HepG2 (cell line): ENCODE results near the gene SLC6A12. TPM values are rescaled to one million over a fixed set of nuclear protein-coding genes. Genes with fewer than 3 reads are reported as not detected.

Experiments used
- ATAC-seq: fragments of 200-7000 bp; cut with Tn5 transposase; 3 replicates; pipeline ENCODE4 v1.9.1; 2020; ENCODE audit warnings: mild to moderate bottlenecking, moderate library complexity
- BruUV-seq: library from RNA; stranded (reverse); fragments of 400-500 nt; replicated peaks from 2 replicates; lab custom pipeline; 2021; lab: Mats Ljungman, UMichigan
- CTCF ChIA-PET: fragments of 300-600 bp; formaldehyde crosslinking; extraction: SDS; loops from one replicate; lab custom pipeline; 2021; ENCODE audit warnings: low total read pairs, inconsistent platforms, low intra/inter-chr PET ratio; lab: Yijun Ruan, JAX
- POLR2A ChIA-PET: fragments of 350-600 bp; sonication (Branson Sonifier 250); formaldehyde crosslinking; loops from one replicate; lab custom pipeline; 2020; ENCODE audit warnings: antibody characterized with exemption, inconsistent platforms; lab: Yijun Ruan, JAX
- DNase-seq: peaks from one replicate; pipeline ENCODE4 v3.0.0-alpha.2; 2015; ENCODE audit warnings: low spot score
- FAIRE-seq: peaks from 3 replicates; lab custom pipeline; 2011; peaks lifted over from hg19 to GRCh38; lab: Jason Lieb, UNC
- H2AFZ ChIP-seq: one replicate; pipeline ENCODE4 v1.6.1; 2011; ENCODE audit warnings: low read length, inconsistent platforms
- H3K27ac ChIP-seq: fragments of 300-600 bp; 3 replicates; pipeline ENCODE4 v1.8.0; 2011; ENCODE audit warnings: mixed run types, mild to moderate bottlenecking, mixed read lengths, low read length, inconsistent platforms; ENCODE audit not compliant: insufficient read depth; ENCODE audit errors: extremely low read length
- H3K27me3 ChIP-seq, 2 experiments: fragments of 200-600 bp in 1 of 2; 2 replicates in 1 of 2; 3 replicates in 1 of 2; pipeline versions ENCODE4 v1.6.0 to v1.8.0; 2011; ENCODE audit warnings: low read length in 2 of 2, mild to moderate bottlenecking in 2 of 2, moderate library complexity in 2 of 2, inconsistent platforms in 1 of 2; ENCODE audit not compliant: insufficient read depth in 2 of 2, control insufficient read depth in 1 of 2
- H3K36me3 ChIP-seq, 2 experiments: fragments of 200-600 bp in 1 of 2; replicated peaks in 1 of 2; 2 replicates in 1 of 2; 3 replicates in 1 of 2; pipeline versions ENCODE4 v1.5.1 to v1.8.0; 2011; ENCODE audit warnings: low read length in 2 of 2, inconsistent platforms in 1 of 2; ENCODE audit not compliant: insufficient read depth in 2 of 2, control insufficient read depth in 1 of 2
- H3K4me1 ChIP-seq: 2 replicates; pipeline ENCODE4 v1.5.1; 2012; ENCODE audit warnings: low read length, inconsistent platforms; ENCODE audit not compliant: insufficient read depth
- H3K4me2 ChIP-seq: 2 replicates; pipeline ENCODE4 v1.6.0; 2011; ENCODE audit warnings: low read depth, low read length, inconsistent platforms
- H3K4me3 ChIP-seq, 3 experiments: fragments of 200-600 bp in 1 of 3; sonication (generic), shearing (Covaris generic) in 1 of 3; replicated peaks in 1 of 3; 2 replicates each; pipeline ENCODE4 v1.5.1; 2011 to 2016; ENCODE audit warnings: low read length in 3 of 3, inconsistent platforms in 2 of 3, low read depth in 2 of 3, mild to moderate bottlenecking in 2 of 3, control low read depth in 1 of 3, mixed read lengths in 1 of 3; ENCODE audit not compliant: insufficient read depth in 1 of 3
- H3K79me2 ChIP-seq: one replicate; pipeline ENCODE4 v1.6.1; 2011; ENCODE audit warnings: low read length, inconsistent platforms; ENCODE audit not compliant: insufficient read depth
- H3K9ac ChIP-seq: 2 replicates; pipeline ENCODE4 v1.6.0; 2011; ENCODE audit warnings: mild to moderate bottlenecking, low read depth, low read length, inconsistent platforms; ENCODE audit not compliant: insufficient read depth
- H3K9me3 ChIP-seq: 2 replicates; pipeline ENCODE4 v1.5.1; 2012; ENCODE audit warnings: mild to moderate bottlenecking, low read length
- H4K20me1 ChIP-seq: 2 replicates; pipeline ENCODE4 v1.6.0; 2011; ENCODE audit warnings: inconsistent platforms, mild to moderate bottlenecking, low read length, moderate library complexity; ENCODE audit not compliant: insufficient read depth
- ATF1 ChIP-seq: IDR thresholded peaks from 2 replicates; pipeline ENCODE4 v1.6.1; 2016; ENCODE audit warnings: mild to moderate bottlenecking, control low read depth
- ATF7 ChIP-seq, 2 experiments: fragments of 450-650 bp in 1 of 2; sonication (generic) in 1 of 2; formaldehyde crosslinking in 1 of 2; IDR thresholded peaks; 2 replicates each; pipeline versions ENCODE4 v1.4.0 to v1.6.1; 2016 to 2020; ENCODE audit warnings: antibody characterized with exemption in 1 of 2, mild to moderate bottlenecking in 1 of 2, missing genetic modification reagents in 1 of 2
- FOSL1 ChIP-seq: sonication (generic); formaldehyde crosslinking; IDR thresholded peaks from 2 replicates; pipeline ENCODE4 v1.9.0; 2021; ENCODE audit warnings: missing genetic modification reagents, borderline replicate concordance
- KDM3A ChIP-seq: IDR thresholded peaks from 2 replicates; pipeline ENCODE4 v1.6.1; 2018; ENCODE audit warnings: low read depth, missing compliant biosample characterization
- MAFG ChIP-seq: sonication (generic); formaldehyde crosslinking; IDR thresholded peaks from 2 replicates; pipeline ENCODE4 v1.5.1; 2020; ENCODE audit warnings: mild to moderate bottlenecking, missing genetic modification reagents
- PHF21A ChIP-seq: sonication (generic); formaldehyde crosslinking; IDR thresholded peaks from 2 replicates; pipeline ENCODE4 v1.5.0; 2020; ENCODE audit warnings: mild to moderate bottlenecking, missing genetic modification reagents
- ZKSCAN1 ChIP-seq: fragments of 150-350 bp; IDR thresholded peaks from 2 replicates; pipeline ENCODE4 v1.6.1; 2014; ENCODE audit warnings: low read length
- WGBS: methylation state at CpG from one replicate; pipeline ENCODE4 v1.1.6; 2017; ENCODE audit warnings: low lambda C conversion rate; 5-methylcytosine and 5-hydroxymethylcytosine counted together
- in situ Hi-C: cut with HindIII; loops from 2 replicates; pipeline ENCODE4 v1.10.0; 2017; ENCODE audit warnings: low pct_unique_long_range_greater_than_20kb; ENCODE audit not compliant: extremely low pct_ligation_motif_present
- intact Hi-C: fragments of 100-400 bp; cut with micrococcal nuclease; formaldehyde crosslinking; loops from one replicate; pipeline ENCODE4 v1.10.0; 2022; ENCODE audit not compliant: unreplicated experiment
- polyA plus RNA-seq, 8 experiments: library from polyadenylated mRNA; depleted of rRNA in 3 of 8; stranded (reverse) in 7 of 8; unstranded in 1 of 8; fragments of >200 nt; fragmentation: Illumina TruSeq in 4 of 8; extraction: Trizol in 4 of 8; gene quantifications; 2 replicates each; pipeline versions ENCODE4 v1.2.1 to v1.2.3, GENCODE V29; 2011 to 2016; ENCODE audit warnings: low read depth in 4 of 8, missing spikeins in 1 of 8, mixed read lengths in 1 of 8; ENCODE audit not compliant: insufficient read depth in 1 of 8
- total RNA-seq, 5 experiments: library from RNA; depleted of rRNA; stranded (reverse); fragments of >200 nt; fragmentation: Illumina TruSeq; extraction: Trizol; gene quantifications; 2 replicates each; pipeline ENCODE4 v1.2.3, GENCODE V29; 2016; ENCODE audit warnings: low read depth in 1 of 5
- TF ChIP-seq, protein P1 (sequence below): IDR thresholded peaks from 2 replicates; pipeline ENCODE4 v1.6.1; 2016; ENCODE audit warnings: missing biosample characterization, missing genetic modification reagents, low read depth
- TF ChIP-seq, protein P2 (sequence below): sonication (generic); formaldehyde crosslinking; IDR thresholded peaks from 2 replicates; pipeline ENCODE4 v1.4.0; 2020; ENCODE audit warnings: missing genetic modification reagents
- TF ChIP-seq, protein P3 (sequence below): sonication (generic); formaldehyde crosslinking; IDR thresholded peaks from 2 replicates; pipeline ENCODE4; 2020; ENCODE audit warnings: missing genetic modification reagents, mild to moderate bottlenecking, borderline replicate concordance
- TF ChIP-seq, protein P4 (sequence below): sonication (generic); formaldehyde crosslinking; IDR thresholded peaks from 2 replicates; pipeline ENCODE4 v1.4.0; 2020; ENCODE audit warnings: missing genetic modification reagents, borderline replicate concordance

SLC6A12 gene
- total and polyA plus RNA-seq, 2 of the 13 experiments (the other 11 are each of a cell fraction or from before 2014, with no cell fraction given) = 3.7 to 18.8 TPM

DNA sequence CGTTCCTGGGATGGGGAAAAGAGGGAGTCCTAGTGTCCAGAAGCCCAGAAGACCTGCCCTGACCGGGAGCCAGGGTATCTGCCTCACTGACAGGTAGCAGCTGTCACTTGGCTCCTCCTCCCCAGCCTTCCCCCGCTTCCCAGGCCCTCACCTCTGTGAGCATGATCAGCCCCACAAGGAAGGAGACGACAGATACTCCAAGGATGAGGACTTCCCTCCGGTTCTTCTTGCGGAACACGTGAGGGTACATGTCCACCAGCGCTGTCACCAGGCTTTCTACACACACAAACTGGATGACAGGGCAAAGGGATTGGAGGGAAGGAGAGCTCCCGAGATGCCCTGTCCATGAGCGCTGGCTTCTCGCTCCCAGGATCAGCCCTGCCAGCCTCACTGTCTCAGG lies 9.9 kb upstream of the SLC6A12 start:
- FAIRE-seq (no peak), ATAC-seq (no peak)
- Histone ChIP-seq H3K9ac (no peak overlapping the region), H4K20me1 (no peaks in the 10 kb centered on the region), H3K9me3 (no peaks in the 10 kb centered on the region), H3K27me3 (peaks cover under 1 to 1% of the 10 kb centered on the region in 2 experiments; a peak in 2 of 5 replicates), H3K79me2 (no peaks in the 10 kb centered on the region)
- 57% methylated on average over 8 of the region's 11 CpGs for WGBS
- intact Hi-C loops = no loop called here
- no TSS peak for BruUV-seq
- no peak for TF ChIP-seq ATF1 (CRISPR knock-in tag)
- TF ChIP-seq, protein P1, sequence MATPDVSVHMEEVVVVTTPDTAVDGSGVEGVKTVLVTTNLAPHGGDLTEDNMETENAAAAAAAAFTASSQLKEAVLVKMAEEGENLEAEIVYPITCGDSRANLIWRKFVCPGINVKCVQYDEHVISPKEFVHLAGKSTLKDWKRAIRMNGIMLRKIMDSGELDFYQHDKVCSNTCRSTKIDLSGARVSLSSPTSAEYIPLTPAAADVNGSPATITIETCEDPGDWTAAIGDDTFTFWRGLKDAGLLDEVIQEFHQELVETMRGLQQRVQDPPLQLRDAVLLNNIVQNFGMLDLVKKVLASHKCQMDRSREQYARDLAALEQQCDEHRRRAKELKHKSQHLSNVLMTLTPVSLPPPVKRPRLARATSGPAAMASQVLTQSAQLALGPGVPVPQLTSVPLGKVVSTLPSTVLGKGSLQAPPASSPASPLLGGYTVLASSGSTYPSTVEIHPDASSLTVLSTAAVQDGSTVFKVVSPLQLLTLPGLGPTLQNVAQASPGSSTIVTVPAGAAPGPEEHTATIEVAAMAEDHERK (CRISPR knock-in tag) = no peak
- no peak for TF ChIP-seq FOSL1 (CRISPR knock-in tag)
- TF ChIP-seq KDM3A (CRISPR knock-in tag) = no peak
- no peak for TF ChIP-seq MAFG (CRISPR knock-in tag)
- TF ChIP-seq ATF7 (IDR thresholded peaks at IDR 0.05) = no peak
- TF ChIP-seq ATF7 (CRISPR knock-in tag; IDR thresholded peaks at IDR 0.05) = no peak
- TF ChIP-seq PHF21A (CRISPR knock-in tag) = no peak
- TF ChIP-seq, protein P2, sequence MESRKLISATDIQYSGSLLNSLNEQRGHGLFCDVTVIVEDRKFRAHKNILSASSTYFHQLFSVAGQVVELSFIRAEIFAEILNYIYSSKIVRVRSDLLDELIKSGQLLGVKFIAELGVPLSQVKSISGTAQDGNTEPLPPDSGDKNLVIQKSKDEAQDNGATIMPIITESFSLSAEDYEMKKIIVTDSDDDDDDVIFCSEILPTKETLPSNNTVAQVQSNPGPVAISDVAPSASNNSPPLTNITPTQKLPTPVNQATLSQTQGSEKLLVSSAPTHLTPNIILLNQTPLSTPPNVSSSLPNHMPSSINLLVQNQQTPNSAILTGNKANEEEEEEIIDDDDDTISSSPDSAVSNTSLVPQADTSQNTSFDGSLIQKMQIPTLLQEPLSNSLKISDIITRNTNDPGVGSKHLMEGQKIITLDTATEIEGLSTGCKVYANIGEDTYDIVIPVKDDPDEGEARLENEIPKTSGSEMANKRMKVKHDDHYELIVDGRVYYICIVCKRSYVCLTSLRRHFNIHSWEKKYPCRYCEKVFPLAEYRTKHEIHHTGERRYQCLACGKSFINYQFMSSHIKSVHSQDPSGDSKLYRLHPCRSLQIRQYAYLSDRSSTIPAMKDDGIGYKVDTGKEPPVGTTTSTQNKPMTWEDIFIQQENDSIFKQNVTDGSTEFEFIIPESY (CRISPR knock-in tag) = no peak
- TF ChIP-seq, protein P3, sequence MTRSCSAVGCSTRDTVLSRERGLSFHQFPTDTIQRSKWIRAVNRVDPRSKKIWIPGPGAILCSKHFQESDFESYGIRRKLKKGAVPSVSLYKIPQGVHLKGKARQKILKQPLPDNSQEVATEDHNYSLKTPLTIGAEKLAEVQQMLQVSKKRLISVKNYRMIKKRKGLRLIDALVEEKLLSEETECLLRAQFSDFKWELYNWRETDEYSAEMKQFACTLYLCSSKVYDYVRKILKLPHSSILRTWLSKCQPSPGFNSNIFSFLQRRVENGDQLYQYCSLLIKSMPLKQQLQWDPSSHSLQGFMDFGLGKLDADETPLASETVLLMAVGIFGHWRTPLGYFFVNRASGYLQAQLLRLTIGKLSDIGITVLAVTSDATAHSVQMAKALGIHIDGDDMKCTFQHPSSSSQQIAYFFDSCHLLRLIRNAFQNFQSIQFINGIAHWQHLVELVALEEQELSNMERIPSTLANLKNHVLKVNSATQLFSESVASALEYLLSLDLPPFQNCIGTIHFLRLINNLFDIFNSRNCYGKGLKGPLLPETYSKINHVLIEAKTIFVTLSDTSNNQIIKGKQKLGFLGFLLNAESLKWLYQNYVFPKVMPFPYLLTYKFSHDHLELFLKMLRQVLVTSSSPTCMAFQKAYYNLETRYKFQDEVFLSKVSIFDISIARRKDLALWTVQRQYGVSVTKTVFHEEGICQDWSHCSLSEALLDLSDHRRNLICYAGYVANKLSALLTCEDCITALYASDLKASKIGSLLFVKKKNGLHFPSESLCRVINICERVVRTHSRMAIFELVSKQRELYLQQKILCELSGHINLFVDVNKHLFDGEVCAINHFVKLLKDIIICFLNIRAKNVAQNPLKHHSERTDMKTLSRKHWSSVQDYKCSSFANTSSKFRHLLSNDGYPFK (CRISPR knock-in tag) = no peak
- no peak for TF ChIP-seq ZKSCAN1
- TF ChIP-seq, protein P4, sequence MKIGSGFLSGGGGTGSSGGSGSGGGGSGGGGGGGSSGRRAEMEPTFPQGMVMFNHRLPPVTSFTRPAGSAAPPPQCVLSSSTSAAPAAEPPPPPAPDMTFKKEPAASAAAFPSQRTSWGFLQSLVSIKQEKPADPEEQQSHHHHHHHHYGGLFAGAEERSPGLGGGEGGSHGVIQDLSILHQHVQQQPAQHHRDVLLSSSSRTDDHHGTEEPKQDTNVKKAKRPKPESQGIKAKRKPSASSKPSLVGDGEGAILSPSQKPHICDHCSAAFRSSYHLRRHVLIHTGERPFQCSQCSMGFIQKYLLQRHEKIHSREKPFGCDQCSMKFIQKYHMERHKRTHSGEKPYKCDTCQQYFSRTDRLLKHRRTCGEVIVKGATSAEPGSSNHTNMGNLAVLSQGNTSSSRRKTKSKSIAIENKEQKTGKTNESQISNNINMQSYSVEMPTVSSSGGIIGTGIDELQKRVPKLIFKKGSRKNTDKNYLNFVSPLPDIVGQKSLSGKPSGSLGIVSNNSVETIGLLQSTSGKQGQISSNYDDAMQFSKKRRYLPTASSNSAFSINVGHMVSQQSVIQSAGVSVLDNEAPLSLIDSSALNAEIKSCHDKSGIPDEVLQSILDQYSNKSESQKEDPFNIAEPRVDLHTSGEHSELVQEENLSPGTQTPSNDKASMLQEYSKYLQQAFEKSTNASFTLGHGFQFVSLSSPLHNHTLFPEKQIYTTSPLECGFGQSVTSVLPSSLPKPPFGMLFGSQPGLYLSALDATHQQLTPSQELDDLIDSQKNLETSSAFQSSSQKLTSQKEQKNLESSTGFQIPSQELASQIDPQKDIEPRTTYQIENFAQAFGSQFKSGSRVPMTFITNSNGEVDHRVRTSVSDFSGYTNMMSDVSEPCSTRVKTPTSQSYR = no peak
- TF ChIP-seq, all 625 proteins: peak for 0
- H3K36me3 ChIP-seq = no peaks in the 10 kb centered on the region
- POLR2A ChIA-PET = interaction anchor here (2.0 kb wide), 1 partner anchor 13 kb away, joined by 5 read pairs; no protein-coding TSS in a partner anchor
- H3K4me2 ChIP-seq = no peak overlapping the region
- in situ Hi-C loops = no loop called here
- H3K4me1 ChIP-seq = peaks cover 7% of the 10 kb centered on the region
- no peak overlapping the region for H3K4me3 ChIP-seq
- no peak overlapping the region for H2AFZ ChIP-seq
- DNase-seq = no peak
- H3K27ac ChIP-seq = no peak overlapping the region
- CTCF ChIA-PET = no interaction called here
